GM21447 (cell line): Measurements from ENCODE around the gene ZRANB1.

Source experiments
- ATAC-seq: cut with Tn5 transposase; IDR thresholded peaks from one replicate; pipeline ENCODE4 v1.9.1; 2021; ENCODE audit not compliant: unreplicated experiment

The ZRANB1 gene

DNA sequence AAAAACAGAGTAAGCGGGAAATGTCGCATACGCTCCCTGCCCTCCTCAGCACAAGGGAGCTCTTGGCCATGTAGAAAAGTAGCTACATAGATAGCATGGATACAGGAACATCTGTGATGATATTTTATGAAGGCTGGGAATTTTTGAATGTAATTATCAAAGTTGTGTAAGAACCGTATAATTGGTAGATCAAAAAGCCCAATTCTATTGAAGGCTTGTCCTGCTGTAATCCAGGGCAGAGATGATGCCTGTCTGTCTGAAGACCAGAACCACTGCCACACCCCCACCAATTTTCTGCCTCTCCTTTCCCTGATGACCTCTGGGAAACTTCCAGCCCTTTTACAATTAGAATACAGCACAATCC is 51.4 kb downstream of the ZRANB1 start:
- no peak for ATAC-seq

DNA sequence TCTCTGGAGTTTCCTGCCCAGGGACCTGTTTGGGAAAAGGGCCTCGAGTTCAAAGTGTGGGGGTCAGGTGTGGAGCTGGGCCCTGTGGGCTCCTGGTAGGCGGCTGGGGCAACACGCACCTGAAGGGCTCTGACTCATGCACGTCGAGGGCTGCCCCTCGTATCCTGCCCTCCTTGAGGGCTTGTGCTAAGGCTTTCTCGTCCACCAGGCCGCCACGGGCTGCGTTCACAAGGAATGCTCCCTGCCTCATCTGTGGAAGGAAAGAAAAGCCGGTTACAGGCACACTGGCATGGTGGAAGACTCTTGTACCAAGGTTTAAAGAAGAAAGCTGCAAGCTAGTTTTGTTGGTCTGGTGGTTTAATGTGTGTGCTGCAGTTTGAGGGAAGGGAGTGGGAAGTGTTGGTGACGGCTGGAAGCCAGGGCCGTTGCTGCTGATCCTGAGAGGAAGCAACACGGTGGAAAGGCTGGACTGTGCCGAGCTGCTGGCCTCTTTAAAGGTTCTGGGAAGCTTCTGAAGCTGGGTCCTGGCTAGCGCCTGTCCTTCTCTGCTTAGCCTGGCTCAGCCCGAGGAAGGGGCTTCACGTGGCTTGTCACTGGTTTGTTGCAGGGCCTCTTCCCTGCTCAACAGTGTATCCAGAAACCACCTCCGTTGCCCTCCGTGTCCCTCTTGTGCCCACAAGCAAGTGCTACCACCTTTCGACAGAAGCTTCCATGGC is 52.0 kb downstream of the ZRANB1 start:
- no peak for ATAC-seq

DNA sequence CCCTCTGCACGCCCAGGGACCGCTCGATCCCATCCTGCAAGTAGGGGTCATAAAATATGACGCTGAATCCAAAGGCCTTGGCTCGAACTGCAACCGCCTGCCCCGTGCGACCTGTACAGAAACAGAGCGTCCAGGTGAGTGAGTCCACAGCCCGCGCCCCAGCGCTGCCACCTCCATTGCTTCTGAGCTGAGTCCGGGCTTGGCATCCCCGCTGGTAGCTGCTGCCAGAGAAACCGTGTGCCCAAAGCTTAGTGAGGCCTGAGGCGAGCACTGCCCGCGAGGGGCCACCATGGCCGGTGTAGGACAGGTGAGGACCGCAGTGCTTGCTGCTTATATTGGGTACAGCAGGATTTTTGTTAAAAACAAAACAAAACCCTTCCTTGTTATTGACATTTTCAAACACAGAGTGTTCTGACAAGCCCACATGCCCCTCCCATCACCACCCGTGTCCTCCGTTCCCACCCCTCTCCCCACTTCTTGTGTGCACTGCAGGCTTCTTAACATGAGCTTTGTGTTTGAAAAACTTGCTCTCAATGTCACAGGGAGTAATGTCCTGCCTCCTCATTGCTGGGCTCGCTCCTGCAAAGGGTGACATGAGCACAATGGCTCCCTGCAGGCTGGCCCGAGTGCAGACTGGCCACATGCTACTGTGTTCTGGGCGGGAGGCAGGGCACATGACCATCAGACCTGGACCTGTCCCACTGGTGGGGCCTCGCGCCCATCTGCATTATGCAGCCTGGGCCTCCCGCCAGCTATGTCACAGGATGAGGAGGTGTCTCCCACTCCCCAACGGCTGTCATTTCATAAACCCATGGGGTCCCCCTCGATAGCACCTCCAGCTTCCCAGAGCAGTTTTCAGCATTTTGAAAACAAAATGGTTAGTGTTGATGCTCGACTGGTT is 52.9 kb downstream of the ZRANB1 start:
- ATAC-seq: no peak

DNA sequence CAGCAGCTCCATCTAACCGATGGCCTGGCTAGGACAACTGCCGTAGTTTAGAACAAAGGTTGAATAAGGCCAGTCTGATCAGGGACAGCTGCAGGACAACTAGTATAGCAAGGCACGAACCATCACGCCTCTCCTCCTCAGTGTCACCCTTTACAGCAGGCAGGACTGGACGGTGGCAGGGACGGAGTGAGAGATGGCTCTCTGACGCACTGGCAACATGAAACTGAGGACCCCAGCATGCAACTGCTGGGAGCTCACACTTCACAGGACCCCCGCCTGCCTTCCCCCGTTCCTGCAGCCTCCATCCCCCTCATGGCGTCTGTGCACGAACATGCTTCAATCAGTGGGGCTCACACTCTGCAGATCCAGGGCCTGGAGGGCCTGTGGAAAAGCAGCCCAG is 53.7 kb downstream of the ZRANB1 start:
- no peak for ATAC-seq

DNA sequence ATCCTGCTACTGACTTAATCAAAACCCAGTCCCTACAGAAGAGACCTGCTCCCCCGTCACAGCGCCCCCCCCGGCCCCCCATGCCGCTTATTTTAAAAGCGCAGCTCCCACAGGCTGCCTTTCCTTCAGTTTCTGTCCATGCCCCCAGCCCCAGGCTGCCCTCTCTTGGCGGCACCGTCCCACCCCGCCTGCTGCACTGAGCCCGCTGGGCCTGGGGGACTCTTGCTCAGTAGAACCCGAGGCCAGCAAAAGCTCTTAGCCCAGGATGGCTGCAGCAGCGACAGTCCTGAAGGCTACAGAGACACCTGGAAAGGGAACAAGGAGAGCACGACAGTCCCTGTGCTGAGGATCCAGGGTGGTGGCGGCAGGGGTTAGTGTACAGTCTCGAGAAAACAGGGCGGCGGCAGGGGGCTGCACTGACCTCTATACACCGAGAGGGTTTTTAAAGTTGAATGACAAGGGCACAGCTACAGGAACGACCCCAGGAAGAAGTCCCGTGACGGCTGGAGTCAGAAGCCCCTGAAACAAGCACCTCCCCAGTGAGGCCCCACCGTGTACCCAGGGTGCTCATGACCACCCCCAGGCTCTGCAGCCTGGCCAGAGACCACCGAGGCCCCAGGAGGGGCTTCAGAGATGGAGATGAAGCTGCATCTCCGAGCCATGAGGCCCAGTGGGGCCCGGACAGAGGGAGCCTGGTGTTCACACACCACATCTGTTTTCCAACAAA is 54.4 kb downstream of the ZRANB1 start:
- no peak for ATAC-seq

- ATAC-seq: no peak
Measured at GRCh38 chr10:124996854-124997215, 54.9 kb downstream of the ZRANB1 start.

DNA sequence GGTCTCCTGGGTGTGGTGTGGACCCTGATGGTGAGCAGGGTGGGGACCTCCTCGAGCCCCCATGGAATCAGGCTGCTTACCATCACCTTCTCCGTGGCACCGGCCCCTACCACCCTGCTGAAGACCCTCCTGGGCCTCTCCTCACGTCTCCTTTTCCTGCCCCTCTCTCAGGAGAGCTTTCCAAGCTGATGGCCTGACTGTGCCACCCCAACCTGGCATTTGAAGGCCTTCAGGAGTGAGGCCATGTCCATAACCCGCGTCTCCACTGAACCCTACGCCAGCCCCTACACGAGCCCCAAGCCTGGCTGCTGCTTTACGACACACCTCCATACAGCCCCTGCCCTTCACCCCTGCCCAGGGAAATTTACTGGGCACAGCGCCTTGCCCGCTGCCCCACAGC is 55.4 kb downstream of the ZRANB1 start:
- no peak for ATAC-seq

- ATAC-seq: no peak
Measured at GRCh38 chr10:124997771-124998623, 56.1 kb downstream of the ZRANB1 start.

GRCh38 chr10:124998624-124999291 is 56.8 kb downstream of the ZRANB1 start:
- ATAC-seq: no peak

DNA sequence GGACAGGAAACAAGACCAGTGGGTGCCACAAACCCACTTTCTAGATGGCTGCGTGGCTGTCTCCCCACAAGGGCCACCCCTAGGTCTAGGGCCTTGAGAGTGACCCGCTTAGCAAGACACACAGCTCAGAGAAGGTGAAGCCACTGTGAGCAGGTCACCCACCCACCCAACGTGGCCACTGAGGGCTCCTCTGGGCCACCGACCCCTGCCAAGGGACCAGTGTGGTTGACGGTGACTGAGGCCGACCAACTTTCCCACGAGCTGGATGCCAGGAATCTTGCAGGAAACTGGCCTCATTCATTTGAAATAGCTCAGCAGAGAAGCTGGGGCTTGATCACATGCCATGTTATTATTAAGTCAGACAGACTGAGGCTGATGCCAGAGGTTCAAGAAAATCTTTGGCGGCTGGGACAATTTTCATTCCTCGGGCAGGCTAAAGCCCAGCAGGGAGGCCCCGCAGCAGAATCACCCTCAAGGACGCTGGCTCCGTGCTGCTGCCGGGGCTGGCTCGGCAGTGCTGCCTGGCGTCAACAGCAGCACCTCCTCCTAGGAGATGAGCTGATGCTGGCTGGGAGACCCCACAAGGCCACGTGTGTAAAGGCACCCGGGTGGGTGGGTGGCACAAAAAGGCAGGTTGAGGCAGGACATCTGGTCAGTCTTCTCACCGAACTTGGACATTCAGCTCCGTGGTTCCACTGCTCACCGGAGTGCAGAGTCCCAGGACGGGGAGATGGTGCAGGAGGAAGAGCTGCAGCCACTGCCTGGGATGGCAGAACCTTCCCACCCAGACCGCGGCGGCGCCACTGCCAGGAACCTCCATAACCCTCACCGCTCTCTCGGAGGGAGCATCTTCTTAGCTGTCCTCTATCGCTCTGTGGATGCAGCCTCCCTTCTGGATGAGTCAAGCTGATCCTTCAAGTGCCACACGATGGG is 57.8 kb downstream of the ZRANB1 start:
- ATAC-seq: no peak

GRCh38 chr10:125000366-125001312 is 58.7 kb downstream of the ZRANB1 start:
- no peak for ATAC-seq

DNA sequence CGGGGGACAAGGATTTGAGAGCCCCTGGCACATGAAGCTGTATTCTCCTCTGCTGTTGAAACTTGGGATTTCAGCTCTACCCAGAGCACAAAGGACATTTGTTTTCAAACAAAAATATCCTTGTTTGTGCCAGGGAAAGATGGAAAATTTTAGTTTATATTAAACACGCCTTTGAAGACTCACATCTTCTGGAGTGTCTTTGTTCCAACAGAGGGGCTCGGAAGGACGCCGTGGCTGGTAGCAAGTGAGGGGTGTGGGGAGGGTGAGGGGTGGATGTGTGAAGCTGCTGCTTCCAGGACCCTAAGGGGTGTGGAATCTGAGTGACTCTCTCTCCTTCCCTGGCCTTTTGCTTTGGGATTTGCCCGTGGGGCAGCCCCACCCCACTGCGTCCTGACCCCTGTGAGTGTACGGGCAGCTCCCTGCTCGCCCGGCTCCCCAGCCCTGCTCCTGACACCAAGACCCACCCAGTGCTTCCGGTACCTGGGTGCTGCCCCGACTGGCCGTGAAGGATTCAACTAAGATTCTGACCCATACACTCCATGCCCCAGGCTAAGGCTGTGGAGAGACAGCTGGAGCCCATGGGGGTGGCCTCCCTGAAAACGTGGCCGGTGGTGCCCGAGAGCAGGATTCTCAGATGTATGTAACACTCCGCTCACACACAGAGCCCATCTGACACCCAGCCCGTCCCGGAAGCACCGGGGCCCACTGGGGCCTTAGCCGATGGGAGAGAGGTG is 59.6 kb downstream of the ZRANB1 start:
- ATAC-seq: no peak

DNA sequence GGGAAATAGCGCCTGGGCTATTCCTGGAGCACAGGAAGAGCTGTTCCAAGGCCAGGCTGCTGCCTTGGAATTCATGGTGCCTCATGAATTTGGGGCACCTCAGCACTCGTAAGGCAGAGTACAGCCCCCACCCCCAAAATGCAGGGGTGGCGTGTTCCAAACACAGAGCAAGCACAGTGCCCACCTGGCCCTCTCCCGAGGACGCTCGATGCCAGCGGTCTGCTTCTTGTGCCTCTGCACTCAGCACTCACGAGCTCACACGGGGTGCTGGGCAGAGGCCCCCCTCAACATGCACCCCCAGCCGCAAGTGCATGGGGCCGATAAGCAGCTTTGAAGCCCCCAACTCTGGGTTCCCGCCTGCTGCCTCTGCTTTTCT is 60.1 kb downstream of the ZRANB1 start:
- ATAC-seq: no peak

DNA sequence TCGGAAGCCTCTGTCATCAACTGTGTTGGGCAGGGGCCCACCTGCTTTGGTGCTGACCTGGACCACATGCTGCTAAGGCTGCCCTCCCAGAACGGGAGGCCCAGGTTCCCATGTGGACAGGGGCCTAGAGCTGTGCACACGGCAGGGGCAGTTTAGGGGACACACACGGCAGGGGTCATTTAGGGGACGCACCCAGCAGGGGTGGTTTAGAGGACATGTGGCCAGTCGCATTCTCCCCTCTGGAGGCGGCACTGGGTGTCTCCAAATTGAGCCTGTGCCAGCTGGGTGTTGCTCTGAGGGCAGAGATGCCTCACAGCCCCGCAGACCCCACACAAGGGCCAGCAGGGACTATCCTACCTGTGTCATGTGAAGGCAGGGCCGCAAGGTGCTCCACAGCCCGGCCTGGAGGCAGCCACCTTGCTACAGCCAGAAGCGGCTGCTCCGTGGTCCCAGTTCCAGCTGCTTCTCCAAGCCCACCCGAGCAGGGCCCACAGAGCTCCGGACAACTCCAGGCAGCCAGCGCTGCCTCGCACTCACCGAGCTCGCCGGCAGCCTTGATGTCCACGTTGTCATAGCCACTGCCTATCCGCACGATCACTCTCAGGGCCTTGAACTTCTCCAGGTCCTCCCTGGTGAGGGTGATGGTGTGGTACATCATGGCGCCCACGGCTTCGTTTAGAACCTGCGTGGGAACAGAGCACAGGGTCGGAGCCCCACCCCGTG is 60.7 kb downstream of the ZRANB1 start:
- no peak for ATAC-seq

DNA sequence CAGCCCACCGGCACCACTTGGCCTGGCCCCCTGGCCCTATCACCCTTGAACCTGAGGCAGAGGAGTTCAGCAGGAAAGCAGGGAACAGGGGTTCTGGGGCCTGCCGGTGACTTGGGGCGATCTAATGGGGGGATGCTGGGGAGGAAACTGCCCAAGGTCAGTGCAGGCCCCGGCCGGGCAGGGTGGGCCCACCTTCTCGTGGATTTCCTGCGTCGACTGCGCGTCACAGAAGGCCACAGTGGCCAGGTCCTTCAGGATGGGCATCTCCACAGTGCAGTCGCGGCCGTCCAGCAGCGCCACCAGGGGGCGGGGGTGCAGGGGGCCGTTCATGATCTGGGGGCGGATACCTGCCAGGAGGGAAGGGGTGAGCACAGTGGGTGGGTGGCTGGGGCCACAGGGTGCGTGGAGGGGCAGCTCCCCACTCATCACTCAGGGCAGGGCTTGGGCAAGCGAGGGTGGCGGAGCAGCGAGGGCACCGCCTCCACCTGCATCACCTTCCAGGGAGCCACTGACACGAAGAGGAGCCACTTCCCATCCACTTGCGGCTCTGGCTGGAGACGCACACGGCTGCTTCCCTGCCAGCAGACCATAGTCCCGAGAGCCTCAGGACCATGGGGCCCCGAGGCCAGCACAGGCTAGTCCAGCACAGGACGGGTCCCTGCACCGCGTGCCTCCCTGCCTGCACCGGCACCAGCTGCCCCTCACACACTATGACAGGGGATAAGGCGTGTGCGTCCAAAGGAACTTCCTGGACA is 61.4 kb downstream of the ZRANB1 start:
- no peak for ATAC-seq

DNA sequence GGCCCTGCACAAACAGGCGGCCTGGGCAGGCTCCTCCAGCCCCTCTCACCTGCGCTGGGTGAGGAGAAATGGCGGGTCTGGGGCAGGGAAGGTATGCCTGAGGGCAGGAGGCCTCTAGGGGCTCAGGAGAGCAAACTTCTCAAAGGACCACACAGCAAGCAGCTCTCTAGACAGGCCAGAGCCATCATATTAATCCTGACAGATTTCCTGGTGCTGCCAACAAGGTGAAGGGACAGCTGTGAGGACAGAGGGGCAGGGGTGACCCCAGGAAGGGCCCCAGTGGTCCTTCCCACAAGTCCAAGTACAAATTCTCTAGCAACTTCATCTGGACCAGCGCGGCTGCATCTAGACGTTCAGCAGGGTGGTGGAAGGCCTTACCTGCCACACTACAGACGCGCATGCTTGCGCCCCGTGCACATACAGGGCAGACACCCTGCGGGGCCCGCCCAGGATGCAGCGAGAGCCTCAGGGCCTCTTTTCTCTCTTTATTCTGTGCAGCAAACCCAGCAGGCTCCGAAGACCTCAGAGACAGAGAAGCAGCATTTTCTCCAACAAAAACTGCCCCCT is 62.1 kb downstream of the ZRANB1 start:
- ATAC-seq: no peak
